Fibroblast of skin of right biceps (primary cell): ENCODE results near the gene PHF8.

ENCODE experiments used
- DNase-seq: peaks from one replicate; pipeline ENCODE4 v3.0.0-alpha.2; 2013

Gene PHF8

GRCh38 chrX:54012830-54013500 lies 31.3 kb downstream of the PHF8 start:
- DNase-seq = no peak

DNA sequence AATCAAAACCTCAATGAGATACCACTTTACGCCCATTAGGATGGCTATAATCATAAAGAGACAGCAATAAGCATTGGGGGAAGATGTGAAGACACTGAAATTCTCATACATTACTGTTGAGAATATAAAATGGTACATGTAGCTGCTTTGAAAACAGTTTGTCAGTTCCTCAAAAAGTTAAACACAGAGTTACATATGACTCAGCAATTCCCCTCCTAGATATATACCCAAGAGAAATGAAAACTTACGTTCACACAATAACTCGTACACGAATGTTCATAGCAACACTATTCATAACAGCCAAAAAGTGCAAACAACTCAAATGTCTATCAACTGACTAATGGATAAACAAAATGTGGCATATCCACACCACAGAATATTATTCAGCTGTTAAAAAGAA lies 36.6 kb downstream of the PHF8 start:
- no peak for DNase-seq

DNA sequence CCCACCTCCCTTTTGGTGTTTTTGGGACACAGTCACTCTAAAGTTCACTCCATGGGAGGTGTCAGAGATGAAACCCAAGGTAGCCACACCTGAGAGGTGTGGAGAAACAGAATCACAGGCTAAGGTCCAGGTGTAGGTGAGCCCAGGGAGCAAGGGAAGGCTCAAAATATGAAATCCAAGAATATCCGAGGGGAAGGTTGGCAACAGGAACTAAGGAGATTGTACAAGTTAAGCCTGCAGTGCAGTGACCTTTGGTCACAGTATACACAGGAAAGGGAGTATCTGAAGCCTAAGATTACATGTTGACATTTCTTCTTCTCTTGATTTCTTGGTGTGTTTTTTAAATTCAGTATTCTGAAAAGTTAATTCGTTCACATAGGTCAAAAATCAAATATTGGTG lies 46.5 kb downstream of the PHF8 start:
- no peak for DNase-seq

DNA sequence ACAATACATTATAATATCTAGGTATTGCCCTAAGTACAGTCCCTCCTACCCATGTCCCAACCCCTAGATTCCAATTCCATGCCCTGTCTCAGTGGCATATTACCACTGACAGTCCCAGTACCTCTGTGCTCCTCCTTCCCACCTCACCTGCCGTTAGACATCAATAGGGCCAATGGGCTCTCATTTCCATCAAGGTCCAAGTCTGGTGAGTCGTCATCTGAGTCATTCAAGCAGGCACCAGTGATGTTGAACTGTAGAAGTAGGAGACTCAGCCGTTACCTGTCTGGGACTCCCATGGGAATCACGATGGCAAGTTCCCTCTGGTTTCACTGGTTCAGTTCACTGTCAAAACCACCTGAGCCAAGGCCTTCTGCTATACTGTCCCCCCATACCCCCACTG lies 51.7 kb downstream of the PHF8 start:
- no peak for DNase-seq

GRCh38 chrX:53990171-53990570 lies 54.1 kb downstream of the PHF8 start:
- DNase-seq = peak; percentile 12

DNA sequence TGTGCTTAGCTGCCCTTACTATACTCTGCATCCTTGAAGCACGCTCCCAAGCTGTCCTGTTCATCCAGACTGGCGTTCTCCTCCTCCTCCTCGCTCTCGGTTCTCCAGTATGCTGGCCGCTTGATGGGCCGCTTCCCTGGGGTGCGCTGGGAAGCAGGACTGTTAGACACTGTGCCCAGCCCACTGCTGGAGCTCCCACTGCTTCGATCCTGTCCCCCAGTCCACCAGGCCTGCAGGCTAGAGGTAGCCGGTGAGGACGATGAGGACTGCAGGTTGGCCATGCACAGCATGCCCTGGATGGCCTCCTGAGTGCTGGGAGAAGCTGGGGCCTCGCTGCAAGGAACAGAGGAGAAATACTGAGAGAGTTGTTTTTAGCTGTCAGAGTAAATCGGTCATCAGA lies 59.4 kb downstream of the PHF8 start:
- no peak for DNase-seq

DNA sequence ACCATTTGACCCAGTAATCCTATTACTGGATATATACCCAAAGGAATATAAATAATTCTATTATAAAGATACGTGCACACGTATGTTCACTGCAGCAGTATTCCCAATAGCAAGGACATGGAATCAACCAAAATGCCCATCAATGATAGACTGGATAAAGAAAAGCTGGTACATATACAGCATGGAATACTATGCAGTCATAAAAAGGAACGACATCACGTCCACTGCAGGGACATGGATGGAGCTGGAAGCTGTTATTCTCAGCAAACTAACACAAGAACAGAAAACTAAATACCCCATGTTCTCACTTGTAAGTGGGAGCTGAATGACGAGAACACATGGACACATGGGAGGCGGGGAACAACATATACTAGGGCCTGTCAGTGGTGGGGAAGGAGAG lies 69.7 kb downstream of the PHF8 start:
- no peak for DNase-seq

- no peak for DNase-seq
Measured at GRCh38 chrX:53969540-53969939, 74.7 kb downstream of the PHF8 start.

GRCh38 chrX:53950130-53950733 lies 94.0 kb downstream of the PHF8 start:
- DNase-seq = no peak

DNA sequence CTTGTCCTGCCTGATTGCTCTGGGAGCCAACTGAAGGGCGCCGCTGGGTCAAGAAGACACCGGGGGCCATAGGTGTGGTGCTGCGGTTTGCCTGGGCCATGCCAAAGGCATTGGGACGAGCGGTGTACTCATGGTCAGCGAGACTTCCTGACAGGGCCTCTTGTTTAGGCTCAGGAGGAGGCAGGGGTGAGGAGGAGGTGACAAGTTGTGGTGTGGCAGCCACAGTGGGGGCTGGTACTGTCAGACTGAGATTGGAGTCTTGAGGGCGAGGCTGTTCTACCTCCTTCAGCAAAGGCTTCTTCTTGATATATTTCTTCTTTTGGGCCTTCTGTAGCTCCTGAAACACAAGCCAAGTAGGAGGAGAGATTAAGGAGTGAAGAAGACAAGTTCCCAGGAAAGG lies 104.1 kb downstream of the PHF8 start:
- no peak for DNase-seq

DNA sequence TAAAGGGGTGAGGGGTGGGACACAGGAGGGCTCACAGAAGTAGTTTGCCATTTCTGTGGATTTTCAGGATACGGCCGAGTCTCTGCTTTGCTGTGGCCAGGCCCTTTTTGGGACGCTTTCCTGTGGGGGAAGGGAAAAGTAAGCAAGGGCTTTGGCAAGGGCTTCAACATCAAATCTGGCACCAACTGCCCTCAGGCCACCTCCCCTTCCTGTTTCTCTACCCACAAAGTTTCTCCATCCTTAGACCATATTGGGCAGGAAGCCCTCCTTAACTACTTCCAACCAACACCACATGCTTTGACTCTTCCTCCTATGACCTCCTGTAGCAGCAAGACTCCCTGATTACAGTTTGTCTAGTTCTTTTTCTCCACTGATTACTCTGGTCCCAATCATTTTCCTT lies 105.1 kb downstream of the PHF8 start:
- DNase-seq = no peak

- peak; percentile 67 for DNase-seq
Measured at GRCh38 chrX:53930515-53931380, 113.5 kb downstream of the PHF8 start.

DNA sequence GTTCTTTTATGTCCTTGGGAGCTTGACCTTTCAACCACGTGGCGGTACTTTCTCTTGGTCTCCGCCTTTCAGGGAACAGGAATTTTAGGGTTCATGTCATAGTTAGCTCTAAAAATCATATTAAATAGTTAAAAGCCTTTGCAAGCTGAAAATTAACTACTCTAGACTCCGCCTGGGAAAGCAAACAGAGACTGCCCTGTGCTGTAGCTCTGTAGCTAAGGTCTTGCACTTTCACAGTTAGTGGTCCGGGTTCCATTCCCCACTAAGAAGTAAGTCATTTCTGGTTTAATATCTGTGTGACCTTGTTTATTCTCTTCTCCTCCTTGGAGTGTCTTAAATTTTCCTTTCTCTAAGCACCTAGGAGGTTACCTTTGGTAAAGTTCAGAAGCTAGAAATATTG lies 118.2 kb downstream of the PHF8 start:
- DNase-seq = no peak

DNA sequence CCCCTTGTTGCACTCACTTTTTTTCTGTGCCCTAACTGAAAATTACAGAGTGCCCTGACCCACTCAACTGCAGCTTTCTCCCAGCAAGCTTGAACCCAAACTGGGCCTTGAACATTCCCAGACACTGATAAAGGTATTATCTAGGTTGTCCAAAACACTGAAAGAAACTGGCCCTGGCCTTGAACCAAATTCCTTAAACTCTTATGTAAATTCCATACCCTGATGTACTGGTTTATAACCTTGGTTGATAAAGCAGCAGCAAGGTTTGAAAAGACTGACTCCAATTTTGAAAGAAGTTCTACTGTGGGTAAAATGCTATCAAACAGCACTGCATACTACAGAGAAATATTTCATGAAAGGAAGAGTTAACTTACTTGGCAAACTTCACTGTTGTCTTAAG lies 125.6 kb downstream of the PHF8 start:
- DNase-seq = no peak

DNA sequence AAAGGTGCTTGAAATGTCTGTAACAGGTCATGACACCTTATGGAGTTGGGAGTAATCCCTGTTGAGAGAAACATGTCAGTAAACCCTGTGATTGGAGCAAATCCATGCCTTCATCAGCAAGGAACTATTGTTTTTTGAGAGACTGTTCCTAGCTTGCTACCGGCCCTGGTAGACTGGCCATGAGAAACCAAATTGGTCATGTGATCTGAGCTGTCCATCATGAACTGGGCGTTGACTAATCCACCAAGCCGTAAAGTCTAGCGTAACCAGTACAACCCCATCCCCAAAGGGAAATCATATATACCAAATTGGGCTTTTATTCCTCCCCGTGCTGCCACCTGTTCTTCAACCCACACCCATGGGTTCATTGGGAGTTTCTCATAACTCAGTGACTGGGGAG lies 143.7 kb downstream of the PHF8 start:
- no peak for DNase-seq

DNA sequence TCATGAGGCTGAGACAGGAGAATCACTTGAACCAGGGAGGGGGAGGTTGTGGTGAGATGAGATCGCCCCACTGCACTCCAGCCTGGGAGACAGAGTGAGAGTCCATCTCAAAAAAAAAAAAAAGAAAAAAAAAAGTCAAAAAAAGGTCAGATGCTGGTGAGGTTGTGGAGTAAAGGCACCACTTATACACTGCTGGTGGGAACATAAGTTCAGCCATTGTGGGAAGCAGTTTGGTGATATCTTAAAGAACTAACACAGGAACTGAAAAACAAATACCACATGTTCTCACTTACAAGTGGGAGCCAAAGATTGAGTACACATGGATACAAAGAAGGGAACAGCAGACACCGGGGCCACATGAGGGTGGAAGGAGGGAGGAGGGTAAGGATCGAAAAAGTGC lies 149.0 kb downstream of the PHF8 start:
- no peak for DNase-seq
